Left ventricle myocardium inferior (tissue), 1 donor: ENCODE data around the gene GHR. TPM values are rescaled to one million over a fixed set of nuclear protein-coding genes. Genes with fewer than 3 reads are reported as not detected.
"Not testable (repeated sequence)": the region's sequence is repeated elsewhere in the genome, so short reads cannot be mapped to it uniquely, and the experiment has no call there.

Experiments used
- DNase-seq: peaks from one replicate; pipeline ENCODE4 v3.0.0-alpha.2; 2020
- H3K27ac ChIP-seq: fragments of 200-600 bp; replicated peaks from 2 replicates; pipeline ENCODE4 v1.8.0; 2021
- H3K27me3 ChIP-seq: fragments of 200-600 bp; 2 replicates; pipeline ENCODE4 v1.8.0; 2021; ENCODE audit warnings: low read depth
- H3K36me3 ChIP-seq: fragments of 200-600 bp; 2 replicates; pipeline ENCODE4 v1.8.0; 2021
- H3K4me1 ChIP-seq: fragments of 200-600 bp; 2 replicates; pipeline ENCODE4 v1.8.0; 2021
- H3K4me3 ChIP-seq: fragments of 200-600 bp; 2 replicates; pipeline ENCODE4 v1.8.0; 2021; ENCODE audit warnings: mild to moderate bottlenecking, moderate library complexity
- H3K9me3 ChIP-seq: fragments of 200-600 bp; replicated peaks from 2 replicates; pipeline ENCODE4 v1.8.0; 2021
- intact Hi-C: fragments of 100-400 bp; cut with micrococcal nuclease; formaldehyde crosslinking; loops from one replicate; pipeline ENCODE4 v1.11.0; 2022
- total RNA-seq: library from RNA; stranded (reverse); fragmentation: NEBNext Ultra II Directional; extraction: Animal tissue kit (Norgen Biotek cat#: 25700); gene quantifications from one replicate; pipeline ENCODE4 v1.2.1, GENCODE V29; 2021
- TF ChIP-seq, protein P1 (sequence below): fragments of 200-600 bp; IDR thresholded peaks from 2 replicates; pipeline ENCODE4 v1.8.0; 2021; ENCODE audit warnings: antibody characterized with exemption, mild to moderate bottlenecking, borderline replicate concordance
- donor health status: DM: no; HTN: yes; CAD: no; lungs with severe emphysema.

GHR gene
- total RNA-seq, 1 donor from 2014 or later = 12.9 TPM

DNA sequence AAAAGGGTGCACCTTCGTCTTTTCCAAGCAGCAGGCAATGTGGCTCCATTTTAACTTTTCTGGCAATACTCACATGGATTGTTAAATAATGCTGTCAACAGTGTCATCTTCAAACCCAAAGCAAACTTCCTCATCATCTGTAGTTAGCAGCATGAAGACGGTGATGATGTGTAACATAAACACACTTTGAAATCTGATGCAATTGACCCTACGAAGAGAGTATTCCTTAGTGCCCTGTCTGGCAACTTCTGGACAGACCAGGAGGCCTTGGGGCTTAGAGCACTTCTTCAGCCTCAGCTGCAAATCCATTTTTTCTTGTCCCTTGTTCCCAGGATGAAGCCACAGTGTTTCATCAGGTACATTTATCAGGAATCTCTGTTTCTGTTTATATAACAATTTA is 149.1 kb downstream of the GHR start:
- Histone ChIP-seq H3K4me1 (peaks cover 23% of the 10 kb centered on the region), H3K36me3 (no peaks in the 10 kb centered on the region), H3K9me3 (no peaks in the 10 kb centered on the region), H3K4me3 (no peak overlapping the region), H3K27ac (no peak overlapping the region), H3K27me3 (no peaks in the 10 kb centered on the region)
- DNase-seq = no peak
- TF ChIP-seq, protein P1, sequence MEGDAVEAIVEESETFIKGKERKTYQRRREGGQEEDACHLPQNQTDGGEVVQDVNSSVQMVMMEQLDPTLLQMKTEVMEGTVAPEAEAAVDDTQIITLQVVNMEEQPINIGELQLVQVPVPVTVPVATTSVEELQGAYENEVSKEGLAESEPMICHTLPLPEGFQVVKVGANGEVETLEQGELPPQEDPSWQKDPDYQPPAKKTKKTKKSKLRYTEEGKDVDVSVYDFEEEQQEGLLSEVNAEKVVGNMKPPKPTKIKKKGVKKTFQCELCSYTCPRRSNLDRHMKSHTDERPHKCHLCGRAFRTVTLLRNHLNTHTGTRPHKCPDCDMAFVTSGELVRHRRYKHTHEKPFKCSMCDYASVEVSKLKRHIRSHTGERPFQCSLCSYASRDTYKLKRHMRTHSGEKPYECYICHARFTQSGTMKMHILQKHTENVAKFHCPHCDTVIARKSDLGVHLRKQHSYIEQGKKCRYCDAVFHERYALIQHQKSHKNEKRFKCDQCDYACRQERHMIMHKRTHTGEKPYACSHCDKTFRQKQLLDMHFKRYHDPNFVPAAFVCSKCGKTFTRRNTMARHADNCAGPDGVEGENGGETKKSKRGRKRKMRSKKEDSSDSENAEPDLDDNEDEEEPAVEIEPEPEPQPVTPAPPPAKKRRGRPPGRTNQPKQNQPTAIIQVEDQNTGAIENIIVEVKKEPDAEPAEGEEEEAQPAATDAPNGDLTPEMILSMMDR = no peak
- intact Hi-C loops = loop anchor here (10.0 kb wide), 1 partner anchor 58 kb away; no protein-coding TSS in a partner anchor

DNA sequence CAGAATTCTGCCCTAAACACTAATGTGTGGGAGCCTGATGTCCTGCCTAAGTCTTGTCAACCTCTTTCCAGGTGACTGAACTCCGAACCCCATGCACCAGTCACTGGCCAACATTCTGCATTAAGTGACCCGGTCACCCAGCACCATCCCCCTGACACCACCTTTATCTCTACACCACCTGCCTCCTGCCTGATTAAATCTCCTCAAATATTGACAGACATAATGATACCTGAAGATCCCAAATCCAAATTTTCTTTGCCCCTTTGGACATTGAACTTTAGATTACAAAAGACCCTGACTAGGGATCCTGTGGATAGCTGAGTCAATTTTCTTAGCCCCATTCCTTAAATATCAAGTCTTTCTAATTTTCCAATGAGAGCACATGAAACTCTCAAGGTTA is 150.1 kb downstream of the GHR start:
- DNase-seq = no peak
- intact Hi-C loops = loop anchor here (10.0 kb wide), 1 partner anchor 59 kb away; no protein-coding TSS in a partner anchor
- TF ChIP-seq, protein P1 = no peak
- no peak overlapping the region for H3K4me3 ChIP-seq
- no peaks in the 10 kb centered on the region for H3K27me3 ChIP-seq
- no peaks in the 10 kb centered on the region for H3K9me3 ChIP-seq
- no peak overlapping the region for H3K27ac ChIP-seq
- H3K4me1 ChIP-seq = peaks cover 15% of the 10 kb centered on the region
- H3K36me3 ChIP-seq = no peaks in the 10 kb centered on the region

DNA sequence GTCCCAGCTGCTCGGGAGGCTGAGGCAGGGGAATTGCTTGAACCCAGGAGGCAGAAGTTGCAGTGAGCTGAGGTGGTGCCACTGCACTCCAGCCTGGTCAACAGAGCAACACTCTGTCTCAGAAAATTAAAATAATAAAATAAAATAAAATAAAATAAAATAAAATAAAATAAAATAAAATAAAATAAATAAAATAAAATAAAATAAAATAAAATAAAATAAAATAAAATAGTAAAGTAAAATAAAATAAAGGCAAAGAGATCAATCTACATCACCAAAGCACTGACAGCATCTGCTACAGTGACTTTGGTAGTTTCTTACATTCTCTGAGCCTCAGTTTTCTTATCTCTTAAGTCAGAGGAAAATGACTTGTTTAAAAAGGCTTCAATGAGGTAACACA is 152.7 kb downstream of the GHR start:
- H3K36me3 ChIP-seq, H3K4me3 ChIP-seq, DNase-seq, H3K27ac ChIP-seq, H3K9me3 ChIP-seq, H3K27me3 ChIP-seq: not testable (repeated sequence)
- intact Hi-C loops = loop anchor here (10.0 kb wide), 1 partner anchor 61 kb away; no protein-coding TSS in a partner anchor
- H3K4me1 ChIP-seq = peaks cover 18% of the 10 kb centered on the region

DNA sequence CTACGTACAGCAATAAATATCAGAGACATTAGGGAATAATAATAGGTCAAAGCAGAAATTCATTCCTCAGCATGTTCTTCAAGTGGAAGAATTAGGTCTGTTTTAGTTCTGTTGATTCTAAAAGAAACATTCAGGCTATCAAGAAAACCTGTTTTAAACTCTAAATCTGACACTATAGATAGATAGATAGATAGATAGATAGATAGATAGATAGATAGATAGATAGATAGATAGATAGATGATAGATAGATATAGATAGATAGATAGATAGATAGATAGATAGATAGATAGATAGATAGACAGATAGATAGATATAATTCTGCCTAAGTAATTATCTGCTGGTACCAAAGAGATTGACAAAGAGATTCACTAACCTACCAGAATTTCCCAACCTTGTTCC is 155.7 kb downstream of the GHR start:
- peaks cover 16% of the 10 kb centered on the region for H3K4me1 ChIP-seq
- intact Hi-C loops = loop anchor here (10.0 kb wide), 1 partner anchor 64 kb away; no protein-coding TSS in a partner anchor
- DNase-seq, H3K9me3 ChIP-seq, H3K36me3 ChIP-seq, H3K4me3 ChIP-seq, H3K27me3 ChIP-seq, H3K27ac ChIP-seq: not testable (repeated sequence)

DNA sequence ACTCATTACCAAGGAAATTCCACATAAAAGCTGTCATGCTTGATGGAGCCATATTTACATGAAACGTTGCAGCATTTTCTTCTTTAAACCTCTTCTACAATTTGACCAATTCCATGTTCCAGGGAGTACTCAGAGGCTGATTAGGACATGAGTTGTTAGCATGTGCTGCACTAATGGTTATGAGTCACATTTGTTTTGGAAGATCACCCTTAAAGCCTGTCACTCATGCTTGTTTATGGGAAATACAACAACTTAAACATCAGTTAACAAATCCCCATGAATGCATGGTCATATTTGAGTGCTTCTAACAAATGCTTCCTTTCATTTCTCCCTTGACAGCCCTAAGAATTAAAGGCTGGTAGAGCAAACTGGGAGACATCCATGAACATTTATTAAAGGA is 156.1 kb downstream of the GHR start:
- Histone ChIP-seq H3K9me3 (no peaks in the 10 kb centered on the region), H3K4me1 (peaks cover 20% of the 10 kb centered on the region), H3K4me3 (no peak overlapping the region), H3K27ac (no peak overlapping the region), H3K36me3 (no peaks in the 10 kb centered on the region), H3K27me3 (no peaks in the 10 kb centered on the region)
- DNase-seq = no peak
- intact Hi-C loops = loop anchor here (10.0 kb wide), 1 partner anchor 65 kb away; no protein-coding TSS in a partner anchor
- TF ChIP-seq, protein P1 = no peak

DNA sequence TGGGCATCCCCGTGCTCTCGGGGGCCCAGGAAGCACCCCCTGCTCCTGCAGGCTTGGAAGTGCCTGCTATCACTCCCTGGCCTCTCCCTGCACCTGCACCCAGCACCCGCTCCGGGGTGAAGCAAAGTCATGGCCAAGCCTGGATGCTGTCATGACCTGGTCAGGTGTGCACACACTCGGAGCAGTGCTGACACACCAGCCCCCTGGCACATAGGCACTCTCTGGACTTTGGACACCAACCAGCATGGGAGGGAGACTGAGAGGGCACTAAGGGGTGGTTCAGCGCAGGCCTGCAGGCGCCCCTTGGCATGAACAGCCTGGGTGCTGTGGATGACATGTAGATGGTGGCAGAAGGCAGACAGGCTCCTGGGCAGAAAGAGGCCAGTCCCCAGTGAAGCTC is 158.6 kb downstream of the GHR start:
- intact Hi-C loops = no loop called here
- no peaks in the 10 kb centered on the region for H3K27me3 ChIP-seq
- no peaks in the 10 kb centered on the region for H3K9me3 ChIP-seq
- no peaks in the 10 kb centered on the region for H3K36me3 ChIP-seq
- TF ChIP-seq, protein P1 = no peak
- peaks cover 43% of the 10 kb centered on the region for H3K4me1 ChIP-seq
- no peak overlapping the region for H3K4me3 ChIP-seq
- no peak for DNase-seq
- H3K27ac ChIP-seq = no peak overlapping the region
